Panc1 (cell line): Measurements from ENCODE around the gene MEIOB. TPM values are rescaled to one million over a fixed set of nuclear protein-coding genes. Genes with fewer than 3 reads are reported as not detected.

ENCODE experiments used
- ATAC-seq: fragments of 200-7000 bp; cut with Tn5 transposase; 2 replicates; pipeline ENCODE4 v1.9.1; 2020; ENCODE audit warnings: mild to moderate bottlenecking, moderate library complexity
- BruUV-seq: library from RNA; stranded (reverse); fragments of 400-500 nt; replicated peaks from 2 replicates; lab custom pipeline; 2021; lab: Mats Ljungman, UMichigan
- CTCF ChIA-PET: fragments of 300-600 bp; sonication (Branson Sonifier 250); formaldehyde crosslinking; loops from one replicate; lab custom pipeline; 2022; ENCODE audit warnings: antibody characterized with exemption; lab: Charles Lee
- POLR2A ChIA-PET: fragments of 300-600 bp; sonication (Branson Sonifier 250); formaldehyde crosslinking; loops from one replicate; lab custom pipeline; 2022; ENCODE audit warnings: antibody characterized with exemption; lab: Charles Lee
- DNase-seq: peaks from one replicate; pipeline ENCODE4 v3.0.0-alpha.2; 2010; ENCODE audit warnings: low read depth, low spot score
- H3K27ac ChIP-seq: 2 replicates; pipeline ENCODE4 v1.5.1; 2011; ENCODE audit warnings: mild to moderate bottlenecking, low read length, inconsistent platforms
- H3K27me3 ChIP-seq: fragments of 200-500 bp; sonication (Bioruptor generic); 2 replicates; pipeline ENCODE4 v1.6.0; 2014; ENCODE audit warnings: low read length, inconsistent platforms; ENCODE audit not compliant: control insufficient read depth, insufficient read depth
- H3K36me3 ChIP-seq: fragments of 200-500 bp; sonication (Bioruptor generic); 2 replicates; pipeline ENCODE4 v1.5.1; 2014; ENCODE audit warnings: inconsistent platforms, mild to moderate bottlenecking, low read length, moderate library complexity; ENCODE audit not compliant: control insufficient read depth, insufficient read depth
- H3K4me1 ChIP-seq: 2 replicates; pipeline ENCODE4 v1.5.1; 2011; ENCODE audit warnings: inconsistent platforms, mild to moderate bottlenecking, low read length, moderate library complexity; ENCODE audit not compliant: control insufficient read depth, insufficient read depth
- H3K4me3 ChIP-seq, 2 experiments: 2 replicates each; pipeline ENCODE4 v1.5.1; 2011 to 2012; ENCODE audit warnings: low read depth in 2 of 2, low read length in 2 of 2, mild to moderate bottlenecking in 2 of 2, inconsistent platforms in 1 of 2, moderate library complexity in 1 of 2
- H3K9me3 ChIP-seq: fragments of 200-500 bp; sonication (Bioruptor generic); 2 replicates; pipeline ENCODE4 v1.5.1; 2014; ENCODE audit warnings: low read depth, mild to moderate bottlenecking, inconsistent platforms, low read length, moderate library complexity; ENCODE audit not compliant: control insufficient read depth, insufficient read depth
- POLR2AphosphoS5 ChIP-seq: IDR thresholded peaks from 2 replicates; pipeline ENCODE4 v1.6.1; 2012; ENCODE audit warnings: mild to moderate bottlenecking, low read depth, low read length, moderate library complexity
- SIN3A ChIP-seq: IDR thresholded peaks from 2 replicates; pipeline ENCODE4 v1.6.1; 2012; ENCODE audit warnings: low read depth, mild to moderate bottlenecking, low read length, moderate library complexity, borderline replicate concordance; ENCODE audit not compliant: insufficient read depth
- TCF7L2 ChIP-seq: IDR thresholded peaks from 2 replicates; pipeline ENCODE4 v1.6.1; 2011; ENCODE audit warnings: mild to moderate bottlenecking, low read depth, low read length, inconsistent platforms
- in situ Hi-C: cut with HindIII; loops from 2 replicates; pipeline ENCODE4 v1.10.0; 2016; ENCODE audit warnings: low sequenced_read_pairs, low pct_unique_long_range_greater_than_20kb
- intact Hi-C: fragments of 100-400 bp; cut with micrococcal nuclease; formaldehyde crosslinking; loops from one replicate; pipeline ENCODE4 v1.10.0; 2022; ENCODE audit not compliant: unreplicated experiment
- total RNA-seq: library from RNA; stranded (reverse); gene quantifications from one replicate; pipeline ENCODE4 v1.2.1, GENCODE V29; 2021; ENCODE audit not compliant: unreplicated experiment
- TF ChIP-seq, protein P1 (sequence below), 2 experiments: IDR thresholded peaks; 2 replicates each; pipeline ENCODE4 v1.6.1; 2011 to 2012; ENCODE audit warnings: low read depth in 2 of 2, control low read depth in 1 of 2, low read length in 1 of 2, mild to moderate bottlenecking in 1 of 2, moderate library complexity in 1 of 2; ENCODE audit not compliant: insufficient read depth in 1 of 2
- TF ChIP-seq, protein P2 (sequence below): fragments of 450-650 bp; IDR thresholded peaks from 2 replicates; pipeline ENCODE4 v1.5.1; 2017; ENCODE audit warnings: mild to moderate bottlenecking

MEIOB gene
- total RNA-seq, 1 experiment from 2014 or later: not detected

GRCh38 chr16:1790261-1790610 lies 81.7 kb downstream of the MEIOB start:
- DNase-seq: no peak
- in situ Hi-C loops: no loop called here
- intact Hi-C loops: no loop called here
- BruUV-seq: no TSS peak
- H3K36me3 ChIP-seq: no peaks in the 10 kb centered on the region
- no peaks in the 10 kb centered on the region for H3K9me3 ChIP-seq
- H3K27me3 ChIP-seq: no peaks in the 10 kb centered on the region
- no peak overlapping the region for H3K27ac ChIP-seq
- H3K4me3 ChIP-seq: no peak overlapping the region
- TF ChIP-seq, protein P1, sequence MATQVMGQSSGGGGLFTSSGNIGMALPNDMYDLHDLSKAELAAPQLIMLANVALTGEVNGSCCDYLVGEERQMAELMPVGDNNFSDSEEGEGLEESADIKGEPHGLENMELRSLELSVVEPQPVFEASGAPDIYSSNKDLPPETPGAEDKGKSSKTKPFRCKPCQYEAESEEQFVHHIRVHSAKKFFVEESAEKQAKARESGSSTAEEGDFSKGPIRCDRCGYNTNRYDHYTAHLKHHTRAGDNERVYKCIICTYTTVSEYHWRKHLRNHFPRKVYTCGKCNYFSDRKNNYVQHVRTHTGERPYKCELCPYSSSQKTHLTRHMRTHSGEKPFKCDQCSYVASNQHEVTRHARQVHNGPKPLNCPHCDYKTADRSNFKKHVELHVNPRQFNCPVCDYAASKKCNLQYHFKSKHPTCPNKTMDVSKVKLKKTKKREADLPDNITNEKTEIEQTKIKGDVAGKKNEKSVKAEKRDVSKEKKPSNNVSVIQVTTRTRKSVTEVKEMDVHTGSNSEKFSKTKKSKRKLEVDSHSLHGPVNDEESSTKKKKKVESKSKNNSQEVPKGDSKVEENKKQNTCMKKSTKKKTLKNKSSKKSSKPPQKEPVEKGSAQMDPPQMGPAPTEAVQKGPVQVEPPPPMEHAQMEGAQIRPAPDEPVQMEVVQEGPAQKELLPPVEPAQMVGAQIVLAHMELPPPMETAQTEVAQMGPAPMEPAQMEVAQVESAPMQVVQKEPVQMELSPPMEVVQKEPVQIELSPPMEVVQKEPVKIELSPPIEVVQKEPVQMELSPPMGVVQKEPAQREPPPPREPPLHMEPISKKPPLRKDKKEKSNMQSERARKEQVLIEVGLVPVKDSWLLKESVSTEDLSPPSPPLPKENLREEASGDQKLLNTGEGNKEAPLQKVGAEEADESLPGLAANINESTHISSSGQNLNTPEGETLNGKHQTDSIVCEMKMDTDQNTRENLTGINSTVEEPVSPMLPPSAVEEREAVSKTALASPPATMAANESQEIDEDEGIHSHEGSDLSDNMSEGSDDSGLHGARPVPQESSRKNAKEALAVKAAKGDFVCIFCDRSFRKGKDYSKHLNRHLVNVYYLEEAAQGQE (IDR thresholded peaks at IDR 0.05; ENCODE audit: insufficient read depth in 1 of 2, low read depth in 2 of 2, low read length in 1 of 2): no peak
- TF ChIP-seq POLR2AphosphoS5 (no peak), SIN3A (no peak), TCF7L2 (no peak)
- TF ChIP-seq, protein P2, sequence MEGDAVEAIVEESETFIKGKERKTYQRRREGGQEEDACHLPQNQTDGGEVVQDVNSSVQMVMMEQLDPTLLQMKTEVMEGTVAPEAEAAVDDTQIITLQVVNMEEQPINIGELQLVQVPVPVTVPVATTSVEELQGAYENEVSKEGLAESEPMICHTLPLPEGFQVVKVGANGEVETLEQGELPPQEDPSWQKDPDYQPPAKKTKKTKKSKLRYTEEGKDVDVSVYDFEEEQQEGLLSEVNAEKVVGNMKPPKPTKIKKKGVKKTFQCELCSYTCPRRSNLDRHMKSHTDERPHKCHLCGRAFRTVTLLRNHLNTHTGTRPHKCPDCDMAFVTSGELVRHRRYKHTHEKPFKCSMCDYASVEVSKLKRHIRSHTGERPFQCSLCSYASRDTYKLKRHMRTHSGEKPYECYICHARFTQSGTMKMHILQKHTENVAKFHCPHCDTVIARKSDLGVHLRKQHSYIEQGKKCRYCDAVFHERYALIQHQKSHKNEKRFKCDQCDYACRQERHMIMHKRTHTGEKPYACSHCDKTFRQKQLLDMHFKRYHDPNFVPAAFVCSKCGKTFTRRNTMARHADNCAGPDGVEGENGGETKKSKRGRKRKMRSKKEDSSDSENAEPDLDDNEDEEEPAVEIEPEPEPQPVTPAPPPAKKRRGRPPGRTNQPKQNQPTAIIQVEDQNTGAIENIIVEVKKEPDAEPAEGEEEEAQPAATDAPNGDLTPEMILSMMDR: no peak
- ChIA-PET POLR2A (no interaction called here), CTCF (no interaction called here)
- no peak for ATAC-seq
- peaks cover 3% of the 10 kb centered on the region; the same call in 1 of the 2 replicates for H3K4me1 ChIP-seq

DNA sequence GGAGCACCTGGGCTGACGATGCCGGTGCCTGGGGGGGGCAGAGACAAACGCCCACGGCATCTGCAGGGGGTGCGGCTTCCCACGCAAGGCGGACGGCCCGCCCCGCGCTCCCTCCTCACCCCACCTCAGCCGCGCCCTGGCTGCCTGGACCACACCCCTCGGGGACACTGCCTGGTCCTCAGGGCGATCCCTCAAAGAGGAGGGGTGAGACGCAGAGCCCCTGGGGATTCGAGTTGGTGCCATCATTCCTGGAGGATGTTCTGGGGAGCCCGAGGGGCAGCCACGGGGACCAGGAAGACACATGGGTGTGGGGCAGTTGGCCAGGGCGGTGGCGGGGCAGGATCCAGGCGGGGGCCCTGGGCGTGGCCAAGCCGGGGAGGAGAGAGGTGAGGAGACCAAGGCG lies 82.3 kb downstream of the MEIOB start:
- CTCF ChIA-PET: no interaction called here
- Histone ChIP-seq H3K27ac (no peak overlapping the region), H3K27me3 (no peaks in the 10 kb centered on the region), H3K36me3 (no peaks in the 10 kb centered on the region), H3K9me3 (no peaks in the 10 kb centered on the region), H3K4me3 (no peak overlapping the region), H3K4me1 (peaks cover 3% of the 10 kb centered on the region; the same call in 1 of the 2 replicates)
- ATAC-seq (no peak), DNase-seq (no peak)
- TF ChIP-seq POLR2AphosphoS5: no peak
- BruUV-seq: no TSS peak
- intact Hi-C loops (no loop called here), in situ Hi-C loops (no loop called here)
- POLR2A ChIA-PET: no interaction called here

GRCh38 chr16:1788708-1789100 lies 83.3 kb downstream of the MEIOB start:
- no peak overlapping the region for H3K4me3 ChIP-seq
- 0 out of 2 replicates have a peak, but pooled peaks cover 3% of the 10 kb centered on the region for H3K4me1 ChIP-seq
- TF ChIP-seq TCF7L2 (no peak), POLR2AphosphoS5 (no peak), SIN3A (no peak)
- TF ChIP-seq, protein P2: no peak
- TF ChIP-seq, protein P1 (IDR thresholded peaks at IDR 0.05; ENCODE audit: insufficient read depth in 1 of 2, low read depth in 2 of 2, low read length in 1 of 2): no peak
- no peak overlapping the region for H3K27ac ChIP-seq
- ChIA-PET CTCF (no interaction called here), POLR2A (no interaction called here)
- H3K27me3 ChIP-seq: no peaks in the 10 kb centered on the region
- in situ Hi-C loops: no loop called here
- DNase-seq (no peak), ATAC-seq (0 out of 2 replicates have a peak, but pooled peaks have one; percentile 11)
- intact Hi-C loops: no loop called here
- BruUV-seq: no TSS peak
- H3K36me3 ChIP-seq: no peaks in the 10 kb centered on the region
- no peaks in the 10 kb centered on the region for H3K9me3 ChIP-seq
